Measurements from ENCODE around the gene FBXO44. TPM values are rescaled to one million over a fixed set of nuclear protein-coding genes. Genes with fewer than 3 reads are reported as not detected.

Gene FBXO44
- total and polyA plus RNA-seq, 4 donors: 10.4 to 40.6 (median 21.1) TPM

GRCh38 chr1:11682799-11683198 lies 28.1 kb downstream of the FBXO44 start:
- no peaks in the 10 kb centered on the region for H3K4me1 ChIP-seq (ENCODE audit: control insufficient read depth in 1 of 2, insufficient read depth in 2 of 2, low read length in 2 of 2)
- DNase-seq (no peak), ATAC-seq (ENCODE audit: low FRiP score) (no peak)
- no peak overlapping the region for H3K27ac ChIP-seq (ENCODE audit: low read depth in 1 of 2, low read length in 2 of 2)
- H3K27me3 ChIP-seq (ENCODE audit: control insufficient read depth in 1 of 2, insufficient read depth in 2 of 2, low read length in 1 of 2): no peaks in the 10 kb centered on the region
- intact Hi-C loops (cut with DNase I): loop anchor here in 1 of 2 donors (5.0 kb wide), 1 partner anchor 105 kb away; no protein-coding TSS in a partner anchor
- H3K36me3 ChIP-seq (ENCODE audit: control insufficient read depth in 1 of 2, insufficient read depth in 2 of 2, low read length in 1 of 2): no peaks in the 10 kb centered on the region
- H3K4me3 ChIP-seq (ENCODE audit: low read length in 2 of 2): no peak overlapping the region
- H3K9me3 ChIP-seq (ENCODE audit: control insufficient read depth, low read length): no peaks in the 10 kb centered on the region
- 8 to 14% methylated on average over 1 of the region's 1 CpG for WGBS, 2 donors

GRCh38 chr1:11684070-11684469 lies 29.4 kb downstream of the FBXO44 start:
- Histone ChIP-seq H3K9me3 (ENCODE audit: control insufficient read depth, low read length) (no peaks in the 10 kb centered on the region), H3K4me1 (ENCODE audit: control insufficient read depth in 1 of 2, insufficient read depth in 2 of 2, low read length in 2 of 2) (no peaks in the 10 kb centered on the region), H3K4me3 (ENCODE audit: low read length in 2 of 2) (no peak overlapping the region), H3K36me3 (ENCODE audit: control insufficient read depth in 1 of 2, insufficient read depth in 2 of 2, low read length in 1 of 2) (no peaks in the 10 kb centered on the region), H3K27me3 (ENCODE audit: control insufficient read depth in 1 of 2, insufficient read depth in 2 of 2, low read length in 1 of 2) (no peaks in the 10 kb centered on the region), H3K27ac (ENCODE audit: low read depth in 1 of 2, low read length in 2 of 2) (no peak overlapping the region)
- WGBS, 2 donors: 69 to 70% methylated on average over 7 of the region's 7 CpGs
- DNase-seq (no peak), ATAC-seq (ENCODE audit: low FRiP score) (no peak)
- intact Hi-C loops (cut with DNase I): loop anchor here in 1 of 2 donors (5.0 kb wide), 1 partner anchor 103 kb away; no protein-coding TSS in a partner anchor

- WGBS, 2 donors: 90% methylated on average over 7 of the region's 7 CpGs
- H3K27me3 ChIP-seq (ENCODE audit: control insufficient read depth in 1 of 2, insufficient read depth in 2 of 2, low read length in 1 of 2): no peaks in the 10 kb centered on the region
- no peaks in the 10 kb centered on the region for H3K4me1 ChIP-seq (ENCODE audit: control insufficient read depth in 1 of 2, insufficient read depth in 2 of 2, low read length in 2 of 2)
- no peak for ATAC-seq (ENCODE audit: low FRiP score)
- no peaks in the 10 kb centered on the region for H3K9me3 ChIP-seq (ENCODE audit: control insufficient read depth, low read length)
- H3K4me3 ChIP-seq (ENCODE audit: low read length in 2 of 2): no peak overlapping the region
- DNase-seq: no peak
- intact Hi-C loops (cut with DNase I): no loop called here
- no peak overlapping the region for H3K27ac ChIP-seq (ENCODE audit: low read depth in 1 of 2, low read length in 2 of 2)
- no peaks in the 10 kb centered on the region for H3K36me3 ChIP-seq (ENCODE audit: control insufficient read depth in 1 of 2, insufficient read depth in 2 of 2, low read length in 1 of 2)
These were observed 30.6 kb downstream of the FBXO44 start for GRCh38 chr1:11685210-11685752.

GRCh38 chr1:11688506-11688905 lies 33.8 kb downstream of the FBXO44 start:
- Histone ChIP-seq H3K36me3 (ENCODE audit: control insufficient read depth in 1 of 2, insufficient read depth in 2 of 2, low read length in 1 of 2) (no peaks in the 10 kb centered on the region), H3K4me3 (ENCODE audit: low read length in 2 of 2) (no peak overlapping the region), H3K27me3 (ENCODE audit: control insufficient read depth in 1 of 2, insufficient read depth in 2 of 2, low read length in 1 of 2) (no peaks in the 10 kb centered on the region), H3K27ac (ENCODE audit: low read depth in 1 of 2, low read length in 2 of 2) (no peak overlapping the region), H3K9me3 (ENCODE audit: control insufficient read depth, low read length) (no peaks in the 10 kb centered on the region), H3K4me1 (ENCODE audit: control insufficient read depth in 1 of 2, insufficient read depth in 2 of 2, low read length in 2 of 2) (no peaks in the 10 kb centered on the region)
- DNase-seq (no peak), ATAC-seq (ENCODE audit: low FRiP score) (no peak)
- 96 to 97% methylated on average over 4 of the region's 4 CpGs for WGBS, 2 donors
- intact Hi-C loops (cut with DNase I): no loop called here

- intact Hi-C loops (cut with DNase I): no loop called here
- no peak for DNase-seq
These were observed 36.0 kb downstream of the FBXO44 start for GRCh38 chr1:11690397-11691301.

GRCh38 chr1:11691302-11691914 lies 36.7 kb downstream of the FBXO44 start, which contains the start of gene DRAXIN:
Gene DRAXIN, plus strand, starts transcription at chr1:11691710. Its CDS starts 14,549 bp downstream, at chr1:11706259.
- H3K27ac ChIP-seq (ENCODE audit: low read depth in 1 of 2, low read length in 2 of 2): no peak within 1 kb of the TSS
- no peaks in the 10 kb centered on the region for H3K27me3 ChIP-seq (ENCODE audit: control insufficient read depth in 1 of 2, insufficient read depth in 2 of 2, low read length in 1 of 2)
- no peaks in the 10 kb centered on the region for H3K9me3 ChIP-seq (ENCODE audit: control insufficient read depth, low read length)
- 0 to 1% methylated on average over 32 to 78 of the region's 78 CpGs for WGBS, 2 donors
- H3K4me1 ChIP-seq (ENCODE audit: control insufficient read depth in 1 of 2, insufficient read depth in 2 of 2, low read length in 2 of 2): no peaks in the 10 kb centered on the region
- no peaks in the 10 kb centered on the region for H3K36me3 ChIP-seq (ENCODE audit: control insufficient read depth in 1 of 2, insufficient read depth in 2 of 2, low read length in 1 of 2)
- ATAC-seq (ENCODE audit: low FRiP score) (no peak), DNase-seq (no peak)
- intact Hi-C loops (cut with DNase I): no loop called here
- no peak within 1 kb of the TSS for H3K4me3 ChIP-seq (ENCODE audit: low read length in 2 of 2)

More at GRCh38 chr1:11690397-11691301, 36.0 kb downstream of the FBXO44 start:
- no peak for ATAC-seq (ENCODE audit: low FRiP score)
- no peaks in the 10 kb centered on the region for H3K36me3 ChIP-seq (ENCODE audit: control insufficient read depth in 1 of 2, insufficient read depth in 2 of 2, low read length in 1 of 2)
- no peak overlapping the region for H3K4me3 ChIP-seq (ENCODE audit: low read length in 2 of 2)
- H3K27me3 ChIP-seq (ENCODE audit: control insufficient read depth in 1 of 2, insufficient read depth in 2 of 2, low read length in 1 of 2): no peaks in the 10 kb centered on the region
- H3K4me1 ChIP-seq (ENCODE audit: control insufficient read depth in 1 of 2, insufficient read depth in 2 of 2, low read length in 2 of 2): no peaks in the 10 kb centered on the region
- H3K27ac ChIP-seq (ENCODE audit: low read depth in 1 of 2, low read length in 2 of 2): no peak overlapping the region
- no peaks in the 10 kb centered on the region for H3K9me3 ChIP-seq (ENCODE audit: control insufficient read depth, low read length)
- WGBS, 2 donors: 8 to 12% methylated on average over 59 to 64 of the region's 64 CpGs

- H3K4me1 ChIP-seq (ENCODE audit: control insufficient read depth in 1 of 2, insufficient read depth in 2 of 2, low read length in 2 of 2): no peaks in the 10 kb centered on the region
- no peak for DNase-seq
- no peak for ATAC-seq (ENCODE audit: low FRiP score)
- no peak overlapping the region for H3K4me3 ChIP-seq (ENCODE audit: low read length in 2 of 2)
- no peak overlapping the region for H3K27ac ChIP-seq (ENCODE audit: low read depth in 1 of 2, low read length in 2 of 2)
- WGBS, 2 donors: 4 to 5% methylated on average over 48 to 64 of the region's 64 CpGs
- intact Hi-C loops (cut with DNase I): no loop called here
- no peaks in the 10 kb centered on the region for H3K27me3 ChIP-seq (ENCODE audit: control insufficient read depth in 1 of 2, insufficient read depth in 2 of 2, low read length in 1 of 2)
- H3K9me3 ChIP-seq (ENCODE audit: control insufficient read depth, low read length): no peaks in the 10 kb centered on the region
- no peaks in the 10 kb centered on the region for H3K36me3 ChIP-seq (ENCODE audit: control insufficient read depth in 1 of 2, insufficient read depth in 2 of 2, low read length in 1 of 2)
These were observed 37.4 kb downstream of the FBXO44 start for GRCh38 chr1:11691928-11692711.

- WGBS, 2 donors: 2 to 5% methylated on average over 6 of the region's 6 CpGs
- H3K9me3 ChIP-seq (ENCODE audit: control insufficient read depth, low read length): no peaks in the 10 kb centered on the region
- intact Hi-C loops (cut with DNase I): no loop called here
- ATAC-seq (ENCODE audit: low FRiP score): peak; percentile 37
- peak in 1 of 2 donors; percentile 70 for DNase-seq
- no peaks in the 10 kb centered on the region for H3K27me3 ChIP-seq (ENCODE audit: control insufficient read depth in 1 of 2, insufficient read depth in 2 of 2, low read length in 1 of 2)
- no peak overlapping the region for H3K27ac ChIP-seq (ENCODE audit: low read depth in 1 of 2, low read length in 2 of 2)
- H3K36me3 ChIP-seq (ENCODE audit: control insufficient read depth in 1 of 2, insufficient read depth in 2 of 2, low read length in 1 of 2): no peaks in the 10 kb centered on the region
- H3K4me3 ChIP-seq (ENCODE audit: low read length in 2 of 2): no peak overlapping the region
- no peaks in the 10 kb centered on the region for H3K4me1 ChIP-seq (ENCODE audit: control insufficient read depth in 1 of 2, insufficient read depth in 2 of 2, low read length in 2 of 2)
These were observed 38.4 kb downstream of the FBXO44 start for GRCh38 chr1:11693024-11693590.

Data from aorta (tissue), 5 donors.